ENCODE data around the gene AMPD1.

DNA sequence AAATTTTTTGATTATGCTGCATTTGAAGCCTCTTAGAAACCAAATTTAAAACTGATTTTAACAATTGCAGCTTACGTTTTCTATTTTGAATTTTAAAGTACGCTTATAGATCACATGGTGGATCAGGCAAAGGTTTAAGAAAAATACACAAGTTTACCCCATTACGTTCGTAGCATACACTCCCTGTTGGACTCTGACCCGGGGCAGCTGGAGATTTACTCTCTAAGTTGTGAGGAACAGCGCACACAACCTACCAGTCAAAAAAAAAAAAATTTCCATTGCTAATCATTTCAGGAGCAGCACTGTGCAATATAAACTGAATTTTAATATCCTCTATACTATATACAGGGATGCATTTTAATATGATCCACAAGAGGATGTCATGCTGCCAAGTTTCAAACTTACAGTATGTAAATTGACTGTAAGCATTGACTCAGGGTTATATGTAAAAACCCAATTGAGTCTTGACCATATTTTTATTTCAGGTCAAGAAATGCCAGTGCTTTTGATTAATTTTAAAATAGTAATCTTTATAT, 42.0 kb upstream of the AMPD1 start:
- TF ChIP-seq, protein P1, sequence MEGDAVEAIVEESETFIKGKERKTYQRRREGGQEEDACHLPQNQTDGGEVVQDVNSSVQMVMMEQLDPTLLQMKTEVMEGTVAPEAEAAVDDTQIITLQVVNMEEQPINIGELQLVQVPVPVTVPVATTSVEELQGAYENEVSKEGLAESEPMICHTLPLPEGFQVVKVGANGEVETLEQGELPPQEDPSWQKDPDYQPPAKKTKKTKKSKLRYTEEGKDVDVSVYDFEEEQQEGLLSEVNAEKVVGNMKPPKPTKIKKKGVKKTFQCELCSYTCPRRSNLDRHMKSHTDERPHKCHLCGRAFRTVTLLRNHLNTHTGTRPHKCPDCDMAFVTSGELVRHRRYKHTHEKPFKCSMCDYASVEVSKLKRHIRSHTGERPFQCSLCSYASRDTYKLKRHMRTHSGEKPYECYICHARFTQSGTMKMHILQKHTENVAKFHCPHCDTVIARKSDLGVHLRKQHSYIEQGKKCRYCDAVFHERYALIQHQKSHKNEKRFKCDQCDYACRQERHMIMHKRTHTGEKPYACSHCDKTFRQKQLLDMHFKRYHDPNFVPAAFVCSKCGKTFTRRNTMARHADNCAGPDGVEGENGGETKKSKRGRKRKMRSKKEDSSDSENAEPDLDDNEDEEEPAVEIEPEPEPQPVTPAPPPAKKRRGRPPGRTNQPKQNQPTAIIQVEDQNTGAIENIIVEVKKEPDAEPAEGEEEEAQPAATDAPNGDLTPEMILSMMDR (IDR thresholded peaks at IDR 0.05; ENCODE audit: insufficient read depth, low read length, poor library complexity, severe bottlenecking), result no peak
- TF ChIP-seq EZH2phosphoT487 (conservative IDR thresholded peaks at IDR 0.05; ENCODE audit: low read length), result no peak

All from SU-DHL-6 (cell line).